Measurements from ENCODE around the gene CHIC2. TPM values are rescaled to one million over a fixed set of nuclear protein-coding genes. Genes with fewer than 3 reads are reported as not detected.
A peak's percentile ranks its signal among the peaks of the same experiment; 100 is the strongest.

CHIC2 gene
- polyA plus RNA-seq, 1 donor: 25.9 TPM

- Histone ChIP-seq H3K36me3 (ENCODE audit: control insufficient read depth, insufficient read depth, low read length) (no peaks in the 10 kb centered on the region), H3K4me3 (ENCODE audit: low read length) (no peak overlapping the region), H3K4me1 (ENCODE audit: control insufficient read depth, insufficient read depth, low read length) (peaks cover 24% of the 10 kb centered on the region), H3K9me3 (ENCODE audit: control insufficient read depth, low read depth, low read length) (peaks cover 3% of the 10 kb centered on the region), H3K27me3 (ENCODE audit: control insufficient read depth, insufficient read depth, low read length) (peaks cover 98% of the 10 kb centered on the region), H3K27ac (ENCODE audit: low read length) (no peak overlapping the region)
- no CpG with 5 or more reads among the region's 50 CpGs for WGBS (ENCODE audit: insufficient coverage, low lambda C conversion rate)
- DNase-seq: peak in 1 of 2 donors; percentile 19
These were observed 37.0 kb upstream of the CHIC2 start for GRCh38 chr4:54101190-54102041.

GRCh38 chr4:54100595-54101189 lies 36.3 kb upstream of the CHIC2 start:
- Histone ChIP-seq H3K9me3 (ENCODE audit: control insufficient read depth, low read depth, low read length) (peaks cover 3% of the 10 kb centered on the region), H3K4me1 (ENCODE audit: control insufficient read depth, insufficient read depth, low read length) (peaks cover 24% of the 10 kb centered on the region), H3K36me3 (ENCODE audit: control insufficient read depth, insufficient read depth, low read length) (no peaks in the 10 kb centered on the region), H3K27ac (ENCODE audit: low read length) (no peak overlapping the region), H3K27me3 (ENCODE audit: control insufficient read depth, insufficient read depth, low read length) (peaks cover 100% of the 10 kb centered on the region), H3K4me3 (ENCODE audit: low read length) (no peak overlapping the region)
- peak in 1 of 2 donors; percentile 18 for DNase-seq
- no CpG with 5 or more reads among the region's 46 CpGs for WGBS (ENCODE audit: insufficient coverage, low lambda C conversion rate)

GRCh38 chr4:54099748-54100574 lies 35.6 kb upstream of the CHIC2 start, which contains the start of gene GSX2:
GSX2 (plus strand) TSS chr4:54100163; CDS start chr4:54100345, 182 bp downstream.
- Histone ChIP-seq H3K4me1 (ENCODE audit: control insufficient read depth, insufficient read depth, low read length) (peaks cover 24% of the 10 kb centered on the region), H3K36me3 (ENCODE audit: control insufficient read depth, insufficient read depth, low read length) (no peaks in the 10 kb centered on the region), H3K27me3 (ENCODE audit: control insufficient read depth, insufficient read depth, low read length) (peaks cover 100% of the 10 kb centered on the region), H3K4me3 (ENCODE audit: low read length) (peak within 1 kb of the TSS; percentile 7), H3K9me3 (ENCODE audit: control insufficient read depth, low read depth, low read length) (peaks cover 3% of the 10 kb centered on the region), H3K27ac (ENCODE audit: low read length) (no peak within 1 kb of the TSS)
- no CpG with 5 or more reads among the region's 66 CpGs for WGBS (ENCODE audit: insufficient coverage, low lambda C conversion rate)
- DNase-seq: peak in 1 of 2 donors; percentile 11

- Histone ChIP-seq H3K9me3 (ENCODE audit: control insufficient read depth, low read depth, low read length) (peaks cover 3% of the 10 kb centered on the region), H3K27me3 (ENCODE audit: control insufficient read depth, insufficient read depth, low read length) (peaks cover 100% of the 10 kb centered on the region), H3K4me3 (ENCODE audit: low read length) (no peak overlapping the region), H3K36me3 (ENCODE audit: control insufficient read depth, insufficient read depth, low read length) (no peaks in the 10 kb centered on the region), H3K4me1 (ENCODE audit: control insufficient read depth, insufficient read depth, low read length) (peaks cover 24% of the 10 kb centered on the region), H3K27ac (ENCODE audit: low read length) (no peak overlapping the region)
- peak in 1 of 2 donors; percentile 11 for DNase-seq
- WGBS (ENCODE audit: insufficient coverage, low lambda C conversion rate): no CpG with 5 or more reads among the region's 17 CpGs
These were observed 34.9 kb upstream of the CHIC2 start for GRCh38 chr4:54099287-54099747.

GRCh38 chr4:54098375-54098774 lies 34.0 kb upstream of the CHIC2 start:
- Histone ChIP-seq H3K36me3 (ENCODE audit: control insufficient read depth, insufficient read depth, low read length) (no peaks in the 10 kb centered on the region), H3K27me3 (ENCODE audit: control insufficient read depth, insufficient read depth, low read length) (peaks cover 100% of the 10 kb centered on the region), H3K4me1 (ENCODE audit: control insufficient read depth, insufficient read depth, low read length) (peaks cover 27% of the 10 kb centered on the region), H3K4me3 (ENCODE audit: low read length) (no peak overlapping the region), H3K27ac (ENCODE audit: low read length) (no peak overlapping the region), H3K9me3 (ENCODE audit: control insufficient read depth, low read depth, low read length) (peaks cover 3% of the 10 kb centered on the region)
- WGBS (ENCODE audit: insufficient coverage, low lambda C conversion rate): no CpG with 5 or more reads among the region's 5 CpGs
- no peak for DNase-seq

GRCh38 chr4:54097152-54097551 lies 32.7 kb upstream of the CHIC2 start:
- H3K4me1 ChIP-seq (ENCODE audit: control insufficient read depth, insufficient read depth, low read length): peaks cover 37% of the 10 kb centered on the region
- H3K27me3 ChIP-seq (ENCODE audit: control insufficient read depth, insufficient read depth, low read length): peaks cover 100% of the 10 kb centered on the region
- no peaks in the 10 kb centered on the region for H3K36me3 ChIP-seq (ENCODE audit: control insufficient read depth, insufficient read depth, low read length)
- peak in 1 of 2 donors; percentile 4 for DNase-seq
- H3K9me3 ChIP-seq (ENCODE audit: control insufficient read depth, low read depth, low read length): peaks cover 3% of the 10 kb centered on the region
- WGBS (ENCODE audit: insufficient coverage, low lambda C conversion rate): 80% methylated on average over 1 of the region's 6 CpGs
- H3K27ac ChIP-seq (ENCODE audit: low read length): no peak overlapping the region
- H3K4me3 ChIP-seq (ENCODE audit: low read length): no peak overlapping the region

GRCh38 chr4:54096295-54096962 lies 32.0 kb upstream of the CHIC2 start:
- no peak for DNase-seq
- peaks cover 3% of the 10 kb centered on the region for H3K9me3 ChIP-seq (ENCODE audit: control insufficient read depth, low read depth, low read length)
- H3K4me3 ChIP-seq (ENCODE audit: low read length): no peak overlapping the region
- H3K4me1 ChIP-seq (ENCODE audit: control insufficient read depth, insufficient read depth, low read length): peaks cover 36% of the 10 kb centered on the region
- no peaks in the 10 kb centered on the region for H3K36me3 ChIP-seq (ENCODE audit: control insufficient read depth, insufficient read depth, low read length)
- WGBS (ENCODE audit: insufficient coverage, low lambda C conversion rate): no CpG with 5 or more reads among the region's 13 CpGs
- no peak overlapping the region for H3K27ac ChIP-seq (ENCODE audit: low read length)
- peaks cover 98% of the 10 kb centered on the region for H3K27me3 ChIP-seq (ENCODE audit: control insufficient read depth, insufficient read depth, low read length)

- no peak for DNase-seq
- Histone ChIP-seq H3K9me3 (ENCODE audit: control insufficient read depth, low read depth, low read length) (peaks cover 3% of the 10 kb centered on the region), H3K4me1 (ENCODE audit: control insufficient read depth, insufficient read depth, low read length) (peaks cover 30% of the 10 kb centered on the region), H3K27me3 (ENCODE audit: control insufficient read depth, insufficient read depth, low read length) (peaks cover 98% of the 10 kb centered on the region), H3K4me3 (ENCODE audit: low read length) (no peak overlapping the region), H3K27ac (ENCODE audit: low read length) (no peak overlapping the region), H3K36me3 (ENCODE audit: control insufficient read depth, insufficient read depth, low read length) (no peaks in the 10 kb centered on the region)
- WGBS (ENCODE audit: insufficient coverage, low lambda C conversion rate): no CpG with 5 or more reads among the region's 19 CpGs
These were observed 30.9 kb upstream of the CHIC2 start for GRCh38 chr4:54095110-54095825.

- H3K27ac ChIP-seq (ENCODE audit: low read length): no peak overlapping the region
- H3K4me3 ChIP-seq (ENCODE audit: low read length): no peak overlapping the region
- no peaks in the 10 kb centered on the region for H3K36me3 ChIP-seq (ENCODE audit: control insufficient read depth, insufficient read depth, low read length)
- no peak for DNase-seq
- H3K27me3 ChIP-seq (ENCODE audit: control insufficient read depth, insufficient read depth, low read length): peaks cover 92% of the 10 kb centered on the region
- no CpG with 5 or more reads among the region's 6 CpGs for WGBS (ENCODE audit: insufficient coverage, low lambda C conversion rate)
- H3K9me3 ChIP-seq (ENCODE audit: control insufficient read depth, low read depth, low read length): no peaks in the 10 kb centered on the region
- peaks cover 23% of the 10 kb centered on the region for H3K4me1 ChIP-seq (ENCODE audit: control insufficient read depth, insufficient read depth, low read length)
These were observed 30.0 kb upstream of the CHIC2 start for GRCh38 chr4:54094451-54094850.

Measured in large intestine (tissue), 3 donors.